Measurements from ENCODE around the gene RAD50. TPM values are rescaled to one million over a fixed set of nuclear protein-coding genes. Genes with fewer than 3 reads are reported as not detected.

Gene RAD50
- total and polyA plus RNA-seq, 2 of the 4 experiments (the other 2 are of a cell fraction), result 5.2 to 6.2 TPM

GRCh38 chr5:132576123-132576522 is 19.3 kb downstream of the RAD50 start:
- H3K36me3 ChIP-seq (ENCODE audit: control insufficient read depth, insufficient read depth, low read length), result 0 out of 2 replicates have a peak, but pooled peaks cover 6% of the 10 kb centered on the region
- no peaks in the 10 kb centered on the region for H3K27me3 ChIP-seq (ENCODE audit: control insufficient read depth, insufficient read depth, low read length)
- no peak overlapping the region for H2BK20ac ChIP-seq (ENCODE audit: low read depth, low read length)
- intact Hi-C loops (cut with micrococcal nuclease) (no loop called here), in situ Hi-C loops (cut with MboI; ENCODE audit: low sequenced_read_pairs) (no loop called here), dilution Hi-C loops (cut with HindIII; ENCODE audit: low sequenced_read_pairs, unreplicated experiment) (no loop called here)
- H3K9ac ChIP-seq (ENCODE audit: low read depth, low read length), result no peak overlapping the region
- no TSS peak for BruUV-seq (replicated peaks)
- no peaks in the 10 kb centered on the region for H4K20me1 ChIP-seq (ENCODE audit: insufficient read depth, low read length)
- 0 out of 4 replicates have a peak, but pooled peaks cover 0 to 2% of the 10 kb centered on the region in 2 experiments for H3K79me1 ChIP-seq (ENCODE audit: low read depth in 1 of 2, low read length in 2 of 2)
- no peak overlapping the region for H2AK9ac ChIP-seq (replicated peaks; ENCODE audit: low read depth, low read length, poor library complexity)
- no peak overlapping the region for H3K18ac ChIP-seq (ENCODE audit: low read depth, low read length)
- no peak overlapping the region for H2BK15ac ChIP-seq (ENCODE audit: low read depth, low read length)
- no peak for DNase-seq
- H3K23ac ChIP-seq (ENCODE audit: low read depth, low read length), result no peak overlapping the region
- H4K91ac ChIP-seq (ENCODE audit: insufficient read depth, low read depth, low read length), result no peak overlapping the region
- no peak overlapping the region for H3K14ac ChIP-seq (replicated peaks; ENCODE audit: low read depth, low read length)
- TF ChIP-seq MAFK (IDR thresholded peaks at IDR 0.05; ENCODE audit: low read depth, low read length) (no peak), CEBPB (IDR thresholded peaks at IDR 0.05; ENCODE audit: low read depth, low read length) (no peak), RCOR1 (IDR thresholded peaks at IDR 0.05; ENCODE audit: insufficient replicate concordance, low read length) (no peak), POLR2A (IDR thresholded peaks at IDR 0.05; ENCODE audit: low read depth, low read length) (no peak), BHLHE40 (IDR thresholded peaks at IDR 0.05; ENCODE audit: low read depth, low read length) (no peak), RFX5 (IDR thresholded peaks at IDR 0.05; ENCODE audit: low read depth, low read length) (no peak), ELK1 (IDR thresholded peaks at IDR 0.05; ENCODE audit: borderline replicate concordance, low read depth, low read length) (no peak), MXI1 (IDR thresholded peaks at IDR 0.05; ENCODE audit: borderline replicate concordance, low read depth, low read length) (no peak), USF2 (IDR thresholded peaks at IDR 0.05; ENCODE audit: low read depth, low read length) (no peak), MAZ (IDR thresholded peaks at IDR 0.05; ENCODE audit: borderline replicate concordance, low read depth, low read length) (no peak), FOS (IDR thresholded peaks at IDR 0.05; ENCODE audit: low read depth, low read length) (no peak), RAD21 (IDR thresholded peaks at IDR 0.05; ENCODE audit: low read length) (no peak)
- TF ChIP-seq, protein P1, sequence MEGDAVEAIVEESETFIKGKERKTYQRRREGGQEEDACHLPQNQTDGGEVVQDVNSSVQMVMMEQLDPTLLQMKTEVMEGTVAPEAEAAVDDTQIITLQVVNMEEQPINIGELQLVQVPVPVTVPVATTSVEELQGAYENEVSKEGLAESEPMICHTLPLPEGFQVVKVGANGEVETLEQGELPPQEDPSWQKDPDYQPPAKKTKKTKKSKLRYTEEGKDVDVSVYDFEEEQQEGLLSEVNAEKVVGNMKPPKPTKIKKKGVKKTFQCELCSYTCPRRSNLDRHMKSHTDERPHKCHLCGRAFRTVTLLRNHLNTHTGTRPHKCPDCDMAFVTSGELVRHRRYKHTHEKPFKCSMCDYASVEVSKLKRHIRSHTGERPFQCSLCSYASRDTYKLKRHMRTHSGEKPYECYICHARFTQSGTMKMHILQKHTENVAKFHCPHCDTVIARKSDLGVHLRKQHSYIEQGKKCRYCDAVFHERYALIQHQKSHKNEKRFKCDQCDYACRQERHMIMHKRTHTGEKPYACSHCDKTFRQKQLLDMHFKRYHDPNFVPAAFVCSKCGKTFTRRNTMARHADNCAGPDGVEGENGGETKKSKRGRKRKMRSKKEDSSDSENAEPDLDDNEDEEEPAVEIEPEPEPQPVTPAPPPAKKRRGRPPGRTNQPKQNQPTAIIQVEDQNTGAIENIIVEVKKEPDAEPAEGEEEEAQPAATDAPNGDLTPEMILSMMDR (conservative IDR thresholded peaks at IDR 0.05; ENCODE audit: low read depth, low read length), result no peak
- no peak overlapping the region for H3K27ac ChIP-seq (ENCODE audit: insufficient read depth, low read length)
- H3K4me2 ChIP-seq (ENCODE audit: low read depth, low read length), result no peak overlapping the region
- H4K8ac ChIP-seq (ENCODE audit: low read depth in 2 of 2, low read length in 2 of 2), result no peak overlapping the region
- H2BK120ac ChIP-seq (ENCODE audit: low read depth, low read length), result no peak overlapping the region
- no peak overlapping the region for H3K4me3 ChIP-seq (ENCODE audit: insufficient read depth, low read depth, low read length)
- no peaks in the 10 kb centered on the region for H3K9me1 ChIP-seq (ENCODE audit: insufficient read depth, low read length)
- ChIA-PET CTCF (no interaction called here), POLR2A (ENCODE audit: unreplicated experiment) (no interaction called here)
- no peak overlapping the region for H2BK5ac ChIP-seq (ENCODE audit: low read depth, low read length, poor library complexity, severe bottlenecking)
- no peak overlapping the region for H2AFZ ChIP-seq (replicated peaks; ENCODE audit: low read length, poor library complexity)
- no peak overlapping the region for H2AK5ac ChIP-seq (ENCODE audit: low read depth, low read length)
- no peaks in the 10 kb centered on the region; the same call in 1 of the 2 replicates for H3K4me1 ChIP-seq (ENCODE audit: control insufficient read depth, insufficient read depth, low read length)
- no peak for ATAC-seq (ENCODE audit: low read depth)
- no peak overlapping the region for H4K5ac ChIP-seq (ENCODE audit: low read depth, low read length)
- H3K9me3 ChIP-seq (ENCODE audit: control insufficient read depth, insufficient read depth, low read length), result no peaks in the 10 kb centered on the region
- WGBS, 2 experiments (ENCODE audit: extremely low coverage in 2 of 2, insufficient read length in 1 of 2), result no CpG with 5 or more reads among the region's 1 CpG
- no peak overlapping the region for H3K4ac ChIP-seq (ENCODE audit: low read depth, low read length)
- H3K56ac ChIP-seq (ENCODE audit: extremely low read depth, insufficient read depth, low read length), result no peak overlapping the region

Measured in IMR-90 (cell line).